Esophagus squamous epithelium (tissue), 4 donors: ENCODE measurements around the gene ADAMTS5.

ENCODE experiments used
- POLR2A ChIP-seq, 4 donors: fragments of 450-650 bp; IDR thresholded peaks; one replicate each; pipeline ENCODE4 v1.6.1; 2017; ENCODE audit warnings: antibody characterized with exemption in 4 of 4, mild to moderate bottlenecking in 4 of 4, moderate library complexity in 3 of 4
- TF ChIP-seq, protein P1 (sequence below), 6 experiments: fragments of 450-650 bp in 4 of 6; fragments of 200-600 bp in 2 of 6; sonication (generic) in 2 of 6; IDR thresholded peaks; one replicate each; pipeline ENCODE4 v1.5.1; 2016 to 2019; ENCODE audit warnings: antibody characterized with exemption in 6 of 6, mild to moderate bottlenecking in 4 of 6, moderate library complexity in 4 of 6

DNA sequence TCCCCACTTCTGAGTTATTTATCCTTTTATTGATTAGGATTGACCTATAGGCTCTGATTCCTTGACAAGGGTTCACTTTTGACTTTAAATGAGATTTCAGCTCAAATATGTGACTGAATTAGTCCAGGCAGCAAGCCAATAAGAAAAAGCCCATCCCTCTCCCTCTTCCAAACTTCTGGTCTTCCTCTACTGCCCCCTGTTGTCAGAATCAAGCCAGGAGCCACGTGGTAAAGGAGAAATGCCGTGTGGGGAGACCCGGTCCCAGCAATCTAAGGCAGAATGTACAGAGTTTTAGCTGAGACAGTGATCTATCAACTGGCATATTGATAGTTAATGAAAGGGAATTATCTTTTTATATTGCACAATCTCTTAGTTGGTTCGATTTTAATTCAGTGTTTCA, 5.2 kb downstream of the ADAMTS5 start:
- TF ChIP-seq, protein P1, sequence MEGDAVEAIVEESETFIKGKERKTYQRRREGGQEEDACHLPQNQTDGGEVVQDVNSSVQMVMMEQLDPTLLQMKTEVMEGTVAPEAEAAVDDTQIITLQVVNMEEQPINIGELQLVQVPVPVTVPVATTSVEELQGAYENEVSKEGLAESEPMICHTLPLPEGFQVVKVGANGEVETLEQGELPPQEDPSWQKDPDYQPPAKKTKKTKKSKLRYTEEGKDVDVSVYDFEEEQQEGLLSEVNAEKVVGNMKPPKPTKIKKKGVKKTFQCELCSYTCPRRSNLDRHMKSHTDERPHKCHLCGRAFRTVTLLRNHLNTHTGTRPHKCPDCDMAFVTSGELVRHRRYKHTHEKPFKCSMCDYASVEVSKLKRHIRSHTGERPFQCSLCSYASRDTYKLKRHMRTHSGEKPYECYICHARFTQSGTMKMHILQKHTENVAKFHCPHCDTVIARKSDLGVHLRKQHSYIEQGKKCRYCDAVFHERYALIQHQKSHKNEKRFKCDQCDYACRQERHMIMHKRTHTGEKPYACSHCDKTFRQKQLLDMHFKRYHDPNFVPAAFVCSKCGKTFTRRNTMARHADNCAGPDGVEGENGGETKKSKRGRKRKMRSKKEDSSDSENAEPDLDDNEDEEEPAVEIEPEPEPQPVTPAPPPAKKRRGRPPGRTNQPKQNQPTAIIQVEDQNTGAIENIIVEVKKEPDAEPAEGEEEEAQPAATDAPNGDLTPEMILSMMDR (IDR thresholded peaks at IDR 0.05) = peak in 1 of 6 experiments; percentile 4
- TF ChIP-seq POLR2A (IDR thresholded peaks at IDR 0.05) = no peak
